Osteoblast (primary cell): ENCODE data around the gene HDAC4. TPM values are rescaled to one million over a fixed set of nuclear protein-coding genes. Genes with fewer than 3 reads are reported as not detected.
A peak's percentile ranks its signal among the peaks of the same experiment; 100 is the strongest.

Experiments used
- DNase-seq: peaks from one replicate; pipeline ENCODE4 v3.0.0; 2011; ENCODE audit warnings: low spot score, mixed read lengths; ENCODE audit not compliant: insufficient read length; ENCODE audit errors: missing footprints
- H2AFZ ChIP-seq: 2 replicates; pipeline ENCODE4 v1.6.0; 2011; ENCODE audit warnings: mild to moderate bottlenecking, low read length
- H3K27ac ChIP-seq: 2 replicates; pipeline ENCODE4 v1.5.1; 2011; ENCODE audit warnings: mild to moderate bottlenecking, low read depth, low read length, moderate library complexity
- H3K27me3 ChIP-seq: 2 replicates; pipeline ENCODE4 v1.6.0; 2012; ENCODE audit warnings: mild to moderate bottlenecking, control low read depth, inconsistent platforms, low read length, moderate library complexity; ENCODE audit not compliant: insufficient read depth
- H3K36me3 ChIP-seq: 2 replicates; pipeline ENCODE4 v1.5.1; 2011; ENCODE audit warnings: mild to moderate bottlenecking, low read length, control low read depth, moderate library complexity; ENCODE audit not compliant: insufficient read depth
- H3K4me1 ChIP-seq: 2 replicates; pipeline ENCODE4 v1.5.1; 2011; ENCODE audit warnings: mild to moderate bottlenecking, low read length, control low read depth, moderate library complexity; ENCODE audit not compliant: insufficient read depth
- H3K4me2 ChIP-seq: 2 replicates; pipeline ENCODE4 v1.6.0; 2011; ENCODE audit warnings: mild to moderate bottlenecking, low read length; ENCODE audit not compliant: insufficient read depth
- H3K4me3 ChIP-seq: fragments of 200-600 bp; sonication (generic); 3 replicates; pipeline ENCODE4 v1.5.1; 2012; ENCODE audit warnings: mild to moderate bottlenecking, low read length, inconsistent platforms; ENCODE audit not compliant: insufficient read depth
- H3K79me2 ChIP-seq: 2 replicates; pipeline ENCODE4 v1.6.0; 2012; ENCODE audit warnings: mild to moderate bottlenecking, low read length, control low read depth, inconsistent platforms; ENCODE audit not compliant: insufficient read depth
- H3K9me3 ChIP-seq: 2 replicates; pipeline ENCODE4 v1.5.1; 2011; ENCODE audit warnings: low read depth, low read length, control low read depth
- H4K20me1 ChIP-seq: 2 replicates; pipeline ENCODE4 v1.6.0; 2012; ENCODE audit warnings: mild to moderate bottlenecking, low read length, control low read depth; ENCODE audit not compliant: insufficient read depth
- CTCF ChIP-seq: IDR thresholded peaks from 2 replicates; pipeline ENCODE4 v1.5.1; 2011; ENCODE audit warnings: mild to moderate bottlenecking, low read depth, low read length, moderate library complexity; ENCODE audit errors: extremely low read depth
- total RNA-seq: library from RNA; depleted of rRNA; stranded (reverse); fragments of >200 nt; gene quantifications from 2 replicates; pipeline ENCODE4 v1.2.3, GENCODE V29; 2012

HDAC4 gene
- total RNA-seq, 1 donor: 30.8 TPM

- Histone ChIP-seq H3K79me2 (peaks cover 5% of the 10 kb centered on the region), H3K36me3 (no peaks in the 10 kb centered on the region), H3K4me3 (no peak overlapping the region), H3K4me2 (no peak overlapping the region), H3K27ac (no peak overlapping the region), H3K27me3 (no peaks in the 10 kb centered on the region), H4K20me1 (peaks cover 2% of the 10 kb centered on the region), H2AFZ (no peak overlapping the region), H3K4me1 (peaks cover 21% of the 10 kb centered on the region), H3K9me3 (no peaks in the 10 kb centered on the region)
- no peak for TF ChIP-seq CTCF
- DNase-seq: no peak
Measured at GRCh38 chr2:239229545-239230279, 171.1 kb downstream of the HDAC4 start.

- Histone ChIP-seq H3K36me3 (no peaks in the 10 kb centered on the region), H2AFZ (no peak overlapping the region), H3K9me3 (no peaks in the 10 kb centered on the region), H3K4me1 (peaks cover 36% of the 10 kb centered on the region), H3K79me2 (peaks cover 13% of the 10 kb centered on the region), H3K27ac (no peak overlapping the region), H3K4me3 (no peak overlapping the region), H3K27me3 (no peaks in the 10 kb centered on the region), H4K20me1 (peaks cover under 1% of the 10 kb centered on the region), H3K4me2 (no peak overlapping the region)
- TF ChIP-seq CTCF: no peak
- DNase-seq: no peak
Measured at GRCh38 chr2:239227661-239228371, 173.0 kb downstream of the HDAC4 start.

- DNase-seq: no peak
- Histone ChIP-seq H3K4me1 (peaks cover 45% of the 10 kb centered on the region), H2AFZ (peak overlapping the region; percentile 46), H3K4me3 (peak overlapping the region; percentile 36), H3K9me3 (no peaks in the 10 kb centered on the region), H3K4me2 (peak overlapping the region; percentile 76), H3K27me3 (no peaks in the 10 kb centered on the region), H3K27ac (peak overlapping the region; percentile 88), H3K79me2 (peaks cover 13% of the 10 kb centered on the region), H4K20me1 (no peaks in the 10 kb centered on the region), H3K36me3 (no peaks in the 10 kb centered on the region)
- no peak for TF ChIP-seq CTCF
Measured at GRCh38 chr2:239226677-239227581, 173.9 kb downstream of the HDAC4 start.
